OCI-LY1 (cell line): ENCODE data around the gene ELMOD1.

Experiments
- CTCF ChIP-seq: fragments of 200-600 bp; sonication (generic), shearing (Covaris generic); IDR thresholded peaks from 2 replicates; pipeline ENCODE4 v1.5.1; 2017; ENCODE audit warnings: mild to moderate bottlenecking, antibody characterized with exemption, low read length, moderate library complexity, mixed read lengths
- EZH2 ChIP-seq: fragments of 200-600 bp; sonication (generic), shearing (Covaris generic); IDR thresholded peaks from 2 replicates; pipeline ENCODE4 v1.8.0; 2017; ENCODE audit warnings: borderline replicate concordance, mixed run types, mild to moderate bottlenecking, antibody characterized with exemption, low read length, moderate library complexity, mixed read lengths

- no peak for TF ChIP-seq CTCF
- no peak for TF ChIP-seq EZH2
Measured at GRCh38 chr11:107676336-107677057, 85.5 kb downstream of the ELMOD1 start.
